MCF 10A (cell line): ENCODE data around the gene TMEM145. TPM values are rescaled to one million over a fixed set of nuclear protein-coding genes. Genes with fewer than 3 reads are reported as not detected.
"Not testable (repeated sequence)": the region's sequence is repeated elsewhere in the genome, so short reads cannot be mapped to it uniquely, and the experiment has no call there.

Experiments used
- BruUV-seq: library from RNA; stranded (reverse); fragments of 400-500 nt; replicated peaks from 2 replicates; lab custom pipeline; 2021; lab: Mats Ljungman, UMichigan
- CTCF ChIA-PET: fragments of 300-600 bp; sonication (Branson Sonifier 250); formaldehyde crosslinking; extraction: SDS; loops from one replicate; lab custom pipeline; 2021; ENCODE audit warnings: antibody characterized with exemption, inconsistent platforms; lab: Yijun Ruan, JAX
- POLR2A ChIA-PET: fragments of 300-600, 350-650 bp; sonication (Branson Sonifier 250); formaldehyde crosslinking; extraction: SDS; loops from one replicate; lab custom pipeline; 2020; ENCODE audit warnings: antibody characterized with exemption, inconsistent platforms; lab: Yijun Ruan, JAX
- DNase-seq: peaks from one replicate; pipeline ENCODE4 v3.0.0-alpha.2; 2018; ENCODE audit not compliant: unreplicated experiment
- H3K27ac Mint-ChIP-seq: one replicate; pipeline ENCODE4 v1.8.0; 2022; ENCODE audit warnings: mild to moderate bottlenecking, low read depth, mixed read lengths; ENCODE audit not compliant: unreplicated experiment
- H3K27me3 Mint-ChIP-seq: one replicate; pipeline ENCODE4 v1.8.0; 2022; ENCODE audit warnings: mixed read lengths; ENCODE audit not compliant: insufficient read depth, unreplicated experiment
- H3K36me3 Mint-ChIP-seq: one replicate; pipeline ENCODE4 v1.8.0; 2022; ENCODE audit warnings: mild to moderate bottlenecking, moderate library complexity, mixed read lengths; ENCODE audit not compliant: insufficient read depth, unreplicated experiment
- H3K4me1 Mint-ChIP-seq: one replicate; pipeline ENCODE4 v1.8.0; 2022; ENCODE audit warnings: mixed read lengths; ENCODE audit not compliant: insufficient read depth, unreplicated experiment
- H3K4me3 Mint-ChIP-seq: one replicate; pipeline ENCODE4 v1.8.0; 2022; ENCODE audit warnings: mild to moderate bottlenecking, moderate library complexity, mixed read lengths; ENCODE audit not compliant: unreplicated experiment
- H3K9me3 Mint-ChIP-seq: one replicate; pipeline ENCODE4 v1.8.0; 2022; ENCODE audit warnings: mixed read lengths; ENCODE audit not compliant: unreplicated experiment
- CTCF ChIP-seq: fragments of 200-600 bp; IDR thresholded peaks from one replicate; pipeline ENCODE4 v1.8.0; 2022; ENCODE audit warnings: antibody characterized with exemption, mild to moderate bottlenecking; ENCODE audit not compliant: unreplicated experiment
- intact Hi-C: fragments of 100-400 bp; cut with micrococcal nuclease; formaldehyde crosslinking; loops from 2 replicates; pipeline ENCODE4 v1.14.1; 2022
- total RNA-seq: library from RNA; stranded (reverse); gene quantifications from 2 replicates; pipeline ENCODE4 v1.2.3, GENCODE V29; 2022

Gene TMEM145
- total RNA-seq, 1 experiment from 2014 or later = not detected

- H3K36me3 Mint-ChIP-seq = peaks cover 18% of the 10 kb centered on the region
- H3K4me3 Mint-ChIP-seq, H3K27me3 Mint-ChIP-seq, intact Hi-C loops, BruUV-seq, H3K27ac Mint-ChIP-seq, H3K9me3 Mint-ChIP-seq, H3K4me1 Mint-ChIP-seq, DNase-seq: not testable (repeated sequence)
- POLR2A ChIA-PET = interaction anchor here (2.2 kb wide), 1 partner anchor 13 kb away, joined by 5 read pairs; no protein-coding TSS in a partner anchor
- CTCF ChIA-PET = interaction anchor here (0.6 kb wide), 1 partner anchor 48 kb away, joined by 3 read pairs; no protein-coding TSS in a partner anchor
Observed at GRCh38 chr19:42339922-42340321, 26.8 kb downstream of the TMEM145 start.

DNA sequence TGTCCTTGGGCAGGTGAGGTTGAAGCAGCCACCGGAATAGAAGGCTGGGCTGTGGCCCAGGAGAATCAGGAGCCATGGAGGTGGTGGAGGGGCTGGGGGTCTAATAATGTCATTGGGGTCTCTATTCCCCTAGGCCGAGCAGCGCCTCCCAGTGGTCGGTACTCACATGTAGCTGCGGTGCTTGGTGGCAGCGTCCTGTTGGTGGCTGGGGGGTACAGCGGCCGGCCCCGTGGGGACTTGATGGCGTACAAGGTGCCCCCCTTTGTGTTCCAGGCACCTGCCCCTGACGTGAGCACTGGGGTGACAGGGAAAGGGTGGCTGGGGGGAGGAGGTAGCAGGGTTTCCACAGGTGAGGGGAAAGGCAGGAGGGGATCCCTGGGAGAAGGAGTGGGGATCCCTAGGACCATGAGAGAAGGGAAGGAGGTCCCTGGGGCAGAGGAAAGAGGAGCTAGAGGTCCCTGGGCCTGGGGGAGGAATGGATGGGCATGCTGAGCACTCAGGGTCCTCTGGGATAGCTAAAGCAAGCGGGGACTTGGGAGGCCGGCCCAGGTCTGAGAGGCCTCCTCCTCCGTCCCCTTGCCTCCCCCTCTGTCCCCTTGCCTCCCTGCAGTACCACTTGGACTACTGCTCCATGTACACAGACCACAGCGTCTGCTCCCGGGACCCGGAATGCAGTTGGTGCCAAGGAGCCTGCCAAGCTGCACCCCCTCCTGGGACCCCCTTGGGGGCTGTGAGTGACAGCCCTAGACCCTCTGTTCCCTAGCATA, 30.4 kb downstream of the TMEM145 start:
- H3K4me1 Mint-ChIP-seq = peaks cover 5% of the 10 kb centered on the region
- CTCF ChIA-PET = interaction anchor here (1.0 kb wide), 1 partner anchor 43 kb away, joined by 4 read pairs; no protein-coding TSS in a partner anchor
- peaks cover 9% of the 10 kb centered on the region for H3K36me3 Mint-ChIP-seq

DNA sequence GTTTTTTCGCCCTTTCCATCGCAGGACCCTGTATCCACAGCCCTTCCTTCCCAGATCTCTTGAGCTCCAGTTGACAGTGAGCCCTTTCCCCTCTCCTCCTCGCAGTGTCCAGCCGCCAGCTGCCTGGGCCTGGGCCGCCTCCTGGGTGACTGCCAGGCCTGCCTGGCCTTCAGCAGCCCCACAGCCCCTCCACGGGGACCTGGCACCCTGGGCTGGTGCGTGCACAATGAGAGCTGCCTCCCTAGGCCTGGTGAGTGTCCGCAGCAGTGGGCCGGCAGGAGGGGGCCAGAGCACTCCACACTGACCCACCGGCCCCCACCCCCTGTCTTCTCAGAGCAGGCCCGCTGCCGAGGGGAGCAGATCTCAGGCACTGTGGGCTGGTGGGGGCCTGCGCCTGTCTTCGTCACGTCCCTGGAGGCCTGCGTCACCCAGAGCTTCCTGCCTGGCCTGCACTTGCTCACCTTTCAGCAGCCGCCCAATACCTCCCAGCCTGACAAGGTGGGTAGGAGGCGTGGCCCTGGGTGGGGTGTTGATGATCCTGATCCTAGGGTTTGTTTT, 31.3 kb downstream of the TMEM145 start:
- no peak for DNase-seq
- Mint-ChIP-seq H3K9me3 (no peaks in the 10 kb centered on the region), H3K27me3 (no peaks in the 10 kb centered on the region), H3K36me3 (peaks cover 9% of the 10 kb centered on the region), H3K4me1 (peaks cover 5% of the 10 kb centered on the region), H3K27ac (no peak overlapping the region), H3K4me3 (no peak overlapping the region)
- BruUV-seq = no TSS peak
- CTCF ChIA-PET = no interaction called here
- intact Hi-C loops = no loop called here
- POLR2A ChIA-PET = no interaction called here
- TF ChIP-seq CTCF = no peak

More for the DNA sequence above, 30.4 kb downstream of the TMEM145 start:
- DNase-seq = no peak
- no peak for TF ChIP-seq CTCF
- POLR2A ChIA-PET = no interaction called here
- no peaks in the 10 kb centered on the region for H3K9me3 Mint-ChIP-seq
- no TSS peak for BruUV-seq
- no peak overlapping the region for H3K27ac Mint-ChIP-seq
- no peak overlapping the region for H3K4me3 Mint-ChIP-seq
- no peaks in the 10 kb centered on the region for H3K27me3 Mint-ChIP-seq
- intact Hi-C loops = no loop called here

DNA sequence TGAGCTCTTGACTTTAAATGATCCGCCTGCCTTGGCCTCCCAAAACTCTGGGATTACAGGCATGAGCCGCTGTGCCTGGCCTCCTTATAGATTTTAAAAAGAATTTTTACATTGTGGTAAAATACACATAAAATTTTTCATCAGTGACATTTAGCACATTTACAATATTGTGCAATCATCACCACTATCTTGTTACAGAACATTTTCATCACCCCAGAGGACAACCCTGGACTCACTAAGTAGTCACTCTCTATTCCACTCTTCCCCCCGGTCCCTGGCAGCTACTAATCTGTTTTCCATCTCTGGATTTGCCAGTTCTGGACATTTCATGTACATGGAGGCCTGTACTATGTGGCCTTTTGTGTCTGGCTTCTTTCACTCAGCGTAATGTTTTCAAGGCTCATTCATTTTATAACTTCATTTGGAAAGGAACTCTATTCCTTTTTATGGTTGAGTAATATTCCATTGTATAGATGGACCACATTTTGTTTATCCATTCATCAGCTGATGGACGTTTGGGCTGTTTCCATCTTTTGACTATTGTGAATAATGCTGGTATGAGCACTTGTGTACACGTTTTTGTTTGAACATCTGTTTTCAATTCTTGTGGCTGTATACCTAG, 32.2 kb downstream of the TMEM145 start:
- Mint-ChIP-seq H3K27me3 (no peaks in the 10 kb centered on the region), H3K9me3 (no peaks in the 10 kb centered on the region), H3K27ac (peak overlapping the region; percentile 43), H3K36me3 (peaks cover 9% of the 10 kb centered on the region), H3K4me3 (no peak overlapping the region), H3K4me1 (peaks cover 5% of the 10 kb centered on the region)
- no peak for TF ChIP-seq CTCF
- DNase-seq = peak; percentile 10
- ChIA-PET CTCF (no interaction called here), POLR2A (no interaction called here)
- intact Hi-C loops = no loop called here
- BruUV-seq = no TSS peak
